Loucy (cell line): Measurements from ENCODE around the gene STH.

Experiments
- EZH2phosphoT487 ChIP-seq: fragments of 200-600 bp; IDR thresholded peaks from 2 replicates; pipeline ENCODE4 v1.6.1; 2018; ENCODE audit warnings: antibody characterized with exemption, mild to moderate bottlenecking, moderate library complexity, borderline replicate concordance
- TF ChIP-seq, protein P1 (sequence below): fragments of 200-600 bp; sonication (generic); conservative IDR thresholded peaks from 2 replicates; pipeline ENCODE4 v1.5.1; 2014; ENCODE audit warnings: mild to moderate bottlenecking, antibody characterized with exemption, low read length

DNA sequence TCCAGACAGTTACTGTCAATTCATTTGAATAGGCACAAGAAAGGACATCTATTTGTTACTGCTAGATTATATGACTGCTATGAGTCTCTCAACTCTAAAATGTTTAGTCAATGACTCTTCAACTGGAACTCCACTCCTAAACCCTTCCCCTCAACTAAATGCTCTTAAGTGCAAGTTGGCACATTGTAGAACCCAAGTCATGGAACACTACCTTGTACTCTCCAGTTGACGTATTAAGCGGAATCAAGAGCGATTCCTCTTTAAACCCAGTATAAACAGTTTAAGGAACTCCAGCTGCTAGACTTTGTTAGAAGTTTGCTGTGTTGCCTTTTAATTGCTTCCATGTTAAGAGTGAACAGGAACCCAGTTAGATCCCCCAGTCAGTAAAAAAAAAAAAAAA lies 44.6 kb downstream of the STH start:
- TF ChIP-seq, protein P1, sequence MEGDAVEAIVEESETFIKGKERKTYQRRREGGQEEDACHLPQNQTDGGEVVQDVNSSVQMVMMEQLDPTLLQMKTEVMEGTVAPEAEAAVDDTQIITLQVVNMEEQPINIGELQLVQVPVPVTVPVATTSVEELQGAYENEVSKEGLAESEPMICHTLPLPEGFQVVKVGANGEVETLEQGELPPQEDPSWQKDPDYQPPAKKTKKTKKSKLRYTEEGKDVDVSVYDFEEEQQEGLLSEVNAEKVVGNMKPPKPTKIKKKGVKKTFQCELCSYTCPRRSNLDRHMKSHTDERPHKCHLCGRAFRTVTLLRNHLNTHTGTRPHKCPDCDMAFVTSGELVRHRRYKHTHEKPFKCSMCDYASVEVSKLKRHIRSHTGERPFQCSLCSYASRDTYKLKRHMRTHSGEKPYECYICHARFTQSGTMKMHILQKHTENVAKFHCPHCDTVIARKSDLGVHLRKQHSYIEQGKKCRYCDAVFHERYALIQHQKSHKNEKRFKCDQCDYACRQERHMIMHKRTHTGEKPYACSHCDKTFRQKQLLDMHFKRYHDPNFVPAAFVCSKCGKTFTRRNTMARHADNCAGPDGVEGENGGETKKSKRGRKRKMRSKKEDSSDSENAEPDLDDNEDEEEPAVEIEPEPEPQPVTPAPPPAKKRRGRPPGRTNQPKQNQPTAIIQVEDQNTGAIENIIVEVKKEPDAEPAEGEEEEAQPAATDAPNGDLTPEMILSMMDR, result no peak
- no peak for TF ChIP-seq EZH2phosphoT487
